GM19468 (cell line): ENCODE measurements around the gene TMEM63B.
"Not testable (repeated sequence)": the region's sequence is repeated elsewhere in the genome, so short reads cannot be mapped to it uniquely, and the experiment has no call there.

ENCODE experiments used
- ATAC-seq: cut with Tn5 transposase; IDR thresholded peaks from one replicate; pipeline ENCODE4 v1.9.1; 2021; ENCODE audit warnings: mild to moderate bottlenecking, moderate library complexity, moderate number of reproducible peaks; ENCODE audit not compliant: unreplicated experiment; ENCODE audit errors: extremely low read depth

Gene TMEM63B

GRCh38 chr6:44166116-44166515, 38.8 kb downstream of the TMEM63B start:
- ATAC-seq, result no peak

- ATAC-seq, result no peak
Measured at GRCh38 chr6:44166591-44167184, 39.3 kb downstream of the TMEM63B start.

GRCh38 chr6:44167567-44167966, 40.2 kb downstream of the TMEM63B start:
- no peak for ATAC-seq

- ATAC-seq, result no peak
Measured at GRCh38 chr6:44169154-44169553, 41.8 kb downstream of the TMEM63B start.

- ATAC-seq, result no peak
Measured at GRCh38 chr6:44169886-44170570, 42.7 kb downstream of the TMEM63B start.

GRCh38 chr6:44171899-44172546, 44.7 kb downstream of the TMEM63B start:
- ATAC-seq, result no peak

GRCh38 chr6:44172731-44173500, 45.6 kb downstream of the TMEM63B start:
- ATAC-seq, result no peak

GRCh38 chr6:44176130-44176761, 48.9 kb downstream of the TMEM63B start:
- no peak for ATAC-seq

GRCh38 chr6:44176762-44177509, 49.6 kb downstream of the TMEM63B start:
- ATAC-seq, result no peak

GRCh38 chr6:44177691-44178423, 50.5 kb downstream of the TMEM63B start:
- ATAC-seq, result no peak

- ATAC-seq, result no peak
Measured at GRCh38 chr6:44178424-44179071, 51.2 kb downstream of the TMEM63B start.

- no peak for ATAC-seq
Measured at GRCh38 chr6:44179072-44179536, 51.8 kb downstream of the TMEM63B start.

- no peak for ATAC-seq
Measured at GRCh38 chr6:44179648-44180047, 52.3 kb downstream of the TMEM63B start.

- ATAC-seq, result no peak
Measured at GRCh38 chr6:44180406-44180805, 53.1 kb downstream of the TMEM63B start.

- no peak for ATAC-seq
Measured at GRCh38 chr6:44180886-44181285, 53.5 kb downstream of the TMEM63B start.

GRCh38 chr6:44181784-44182183, 54.4 kb downstream of the TMEM63B start:
- ATAC-seq, result not testable (repeated sequence)

- ATAC-seq, result no peak
Measured at GRCh38 chr6:44182911-44183390, 55.6 kb downstream of the TMEM63B start.

GRCh38 chr6:44183783-44184182, 56.4 kb downstream of the TMEM63B start:
- no peak for ATAC-seq
